Stomach (tissue), 4 donors: ENCODE measurements around the gene INHA.

Experiments used
- CTCF ChIP-seq, 7 experiments: fragments of 450-650 bp in 4 of 7; fragments of 200-600 bp in 3 of 7; sonication (generic) in 3 of 7; IDR thresholded peaks; one replicate each; pipeline ENCODE4 v1.5.1; 2016 to 2019; ENCODE audit warnings: antibody characterized with exemption in 7 of 7, control low read depth in 2 of 7, mild to moderate bottlenecking in 1 of 7
- EP300 ChIP-seq: sonication (generic); formaldehyde crosslinking; IDR thresholded peaks from one replicate; pipeline ENCODE4 v1.6.1; 2017; ENCODE audit warnings: antibody characterized with exemption
- POLR2AphosphoS5 ChIP-seq, 3 donors: sonication (generic); formaldehyde crosslinking; IDR thresholded peaks; one replicate each; pipeline ENCODE4 v1.6.1; 2016; ENCODE audit warnings: antibody characterized with exemption in 3 of 3

DNA sequence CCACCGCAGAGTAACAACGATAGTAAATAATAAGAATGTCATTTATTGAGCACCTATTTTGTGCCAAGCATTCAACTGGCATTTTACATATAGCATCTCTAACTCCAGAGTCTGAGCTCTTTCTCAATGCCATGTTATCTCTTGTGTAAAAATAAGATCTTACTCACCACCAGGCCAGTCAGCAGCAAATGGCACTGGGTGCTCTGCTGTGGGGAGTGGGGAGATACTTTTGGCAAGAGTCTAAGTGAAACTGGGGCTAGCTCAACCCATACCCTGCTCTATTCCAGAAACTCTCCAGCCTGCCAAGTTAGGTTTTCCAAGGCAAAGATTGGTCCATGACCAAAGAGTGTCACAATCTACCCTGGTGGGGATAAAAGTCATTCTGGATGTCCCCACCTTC, 50.4 kb downstream of the INHA start:
- TF ChIP-seq CTCF (IDR thresholded peaks at IDR 0.05) (no peak), EP300 (no peak), POLR2AphosphoS5 (IDR thresholded peaks at IDR 0.05) (no peak)
